NCI-H524 (cell line): ENCODE data around the gene VAMP2.

ENCODE experiments used
- DNase-seq, 2 experiments: peaks; one replicate each; lab custom pipeline; 2025; lab: John Stamatoyannopoulos, UW

Gene VAMP2

DNA sequence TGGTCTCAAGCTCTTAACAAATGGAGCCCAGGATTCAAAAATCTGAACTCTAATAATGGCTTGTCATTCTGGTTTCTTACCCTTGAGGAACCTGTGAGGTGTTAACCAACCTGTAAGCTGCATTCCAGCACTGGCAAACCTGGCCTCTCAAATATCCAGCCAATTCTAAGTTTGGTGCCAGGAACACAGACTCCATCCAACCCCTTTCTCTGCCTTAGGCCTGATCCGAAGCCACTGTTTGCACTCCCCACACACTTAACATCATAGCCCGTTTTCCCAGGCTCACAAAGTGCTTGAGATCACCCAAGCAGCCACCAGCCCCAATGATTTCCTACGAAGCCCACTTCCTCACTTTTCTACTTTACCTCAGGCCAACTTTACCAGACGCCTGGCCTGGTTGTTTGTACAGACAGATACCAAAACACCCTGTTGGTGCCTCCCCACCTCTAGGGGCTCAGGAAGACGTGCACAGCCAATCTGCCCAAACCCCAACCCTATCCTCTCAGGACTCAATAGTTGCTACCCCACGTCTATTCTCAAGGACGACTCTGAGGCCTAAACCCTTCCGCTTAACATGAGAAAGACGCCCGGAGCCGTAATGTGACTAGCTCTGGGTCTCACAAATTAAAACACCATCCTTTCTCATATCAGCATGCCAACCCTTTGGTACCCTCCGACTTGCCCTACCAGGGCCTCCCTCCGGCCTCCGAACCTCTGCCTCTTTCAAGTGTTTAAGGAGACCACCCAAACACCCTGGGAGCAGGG is 7.3 kb downstream of the VAMP2 start:
- DNase-seq = no peak

DNA sequence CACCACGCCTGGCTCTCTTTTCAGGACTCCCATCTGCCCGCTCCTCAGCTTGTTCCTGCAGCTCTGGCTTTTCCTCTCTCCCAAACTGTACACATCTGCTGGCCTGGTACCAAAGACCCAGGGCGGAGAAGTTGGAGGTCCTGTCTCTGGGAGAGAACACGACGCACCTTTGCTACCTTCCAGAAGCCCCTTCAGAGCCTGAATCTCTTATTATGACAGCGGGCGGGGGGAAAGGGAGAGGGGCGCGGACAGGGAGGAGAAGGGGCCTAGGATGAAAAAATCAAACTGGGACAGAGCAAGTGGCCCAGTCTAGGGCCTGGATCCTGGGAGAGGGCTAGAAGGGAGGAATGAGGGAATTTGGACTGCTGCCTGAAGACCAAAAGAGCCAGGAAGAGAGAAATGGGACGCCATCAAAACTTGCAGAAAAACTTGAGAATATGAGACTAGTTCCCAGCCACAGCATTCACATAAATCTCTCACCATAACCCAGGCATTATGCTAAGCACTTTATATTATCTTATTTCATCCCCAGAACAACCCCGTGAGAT is 8.1 kb downstream of the VAMP2 start:
- no peak for DNase-seq

DNA sequence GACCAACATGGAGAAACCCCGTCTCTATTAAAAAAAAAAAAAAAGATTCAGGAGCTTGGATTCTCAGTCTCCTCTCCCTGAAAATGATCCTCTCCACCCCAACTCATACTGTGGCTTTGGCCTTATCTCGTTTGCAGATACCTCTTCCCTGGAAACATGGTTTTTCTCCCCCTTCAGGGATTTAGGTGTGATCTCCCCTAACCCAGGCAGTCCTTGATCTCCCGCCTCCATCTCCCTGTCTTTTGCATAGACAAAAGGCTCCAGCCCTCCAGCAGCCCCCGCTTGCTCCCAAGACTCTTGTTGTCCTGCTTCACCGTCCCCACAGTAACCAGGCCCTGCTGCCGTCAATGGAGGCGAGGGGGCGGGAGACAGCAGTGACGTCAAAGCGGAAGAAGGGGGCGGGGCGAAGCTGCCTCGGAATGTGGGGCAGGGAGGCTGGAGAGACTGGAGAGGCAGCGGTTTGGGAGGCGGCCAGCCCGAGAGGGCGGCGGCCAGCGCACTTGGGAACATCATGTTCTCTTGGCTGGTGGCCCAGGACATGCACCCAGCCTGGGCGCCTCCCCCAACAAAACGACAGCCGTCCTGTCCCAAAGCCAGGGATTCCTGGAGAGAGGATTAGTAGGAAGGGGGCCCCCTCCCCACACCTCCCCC is 8.7 kb downstream of the VAMP2 start:
- DNase-seq = peak; percentile 66 to 82

DNA sequence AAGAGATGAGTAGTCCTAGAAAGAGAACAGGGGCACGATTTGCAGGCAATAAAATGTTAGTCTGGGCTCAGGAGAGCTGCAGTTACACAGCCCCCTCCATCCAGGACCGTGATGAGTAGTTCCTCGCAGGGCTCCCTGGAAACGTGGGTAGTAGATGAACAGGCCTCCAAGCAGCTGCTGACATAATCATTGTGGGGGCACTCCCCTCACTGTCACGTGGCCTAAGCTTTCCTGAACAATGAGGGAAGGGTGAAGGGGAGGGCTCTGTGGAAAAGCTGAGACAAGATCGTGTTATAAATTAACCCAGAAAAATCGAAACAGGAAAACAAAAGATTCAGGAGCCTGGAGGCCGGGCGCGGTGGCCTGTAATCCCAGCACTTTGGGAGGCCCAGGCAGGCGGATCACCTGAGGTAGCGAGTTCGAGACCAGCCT is 9.2 kb downstream of the VAMP2 start:
- DNase-seq = peak in 1 of 2 experiments; percentile 2

DNA sequence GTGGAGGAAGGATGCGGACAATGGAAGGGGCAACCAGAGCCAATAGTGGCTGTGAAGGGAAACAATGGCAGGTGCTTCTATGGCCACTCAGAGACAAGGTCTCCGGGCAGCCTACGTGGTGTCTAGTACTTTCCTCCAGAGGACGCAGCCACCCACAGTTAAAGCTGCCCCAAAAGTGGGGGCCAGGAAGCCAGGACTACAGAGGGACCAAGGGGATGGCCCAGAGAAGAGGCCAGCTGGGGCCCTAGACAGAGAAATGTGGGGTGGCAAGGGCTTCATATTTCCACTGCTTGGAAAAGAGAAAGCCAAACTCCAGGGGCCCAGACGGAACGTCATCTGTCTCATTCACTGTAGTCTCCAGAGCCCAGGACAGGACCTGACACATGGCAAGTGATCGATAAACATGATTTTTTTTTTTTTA is 9.7 kb downstream of the VAMP2 start:
- DNase-seq = no peak

DNA sequence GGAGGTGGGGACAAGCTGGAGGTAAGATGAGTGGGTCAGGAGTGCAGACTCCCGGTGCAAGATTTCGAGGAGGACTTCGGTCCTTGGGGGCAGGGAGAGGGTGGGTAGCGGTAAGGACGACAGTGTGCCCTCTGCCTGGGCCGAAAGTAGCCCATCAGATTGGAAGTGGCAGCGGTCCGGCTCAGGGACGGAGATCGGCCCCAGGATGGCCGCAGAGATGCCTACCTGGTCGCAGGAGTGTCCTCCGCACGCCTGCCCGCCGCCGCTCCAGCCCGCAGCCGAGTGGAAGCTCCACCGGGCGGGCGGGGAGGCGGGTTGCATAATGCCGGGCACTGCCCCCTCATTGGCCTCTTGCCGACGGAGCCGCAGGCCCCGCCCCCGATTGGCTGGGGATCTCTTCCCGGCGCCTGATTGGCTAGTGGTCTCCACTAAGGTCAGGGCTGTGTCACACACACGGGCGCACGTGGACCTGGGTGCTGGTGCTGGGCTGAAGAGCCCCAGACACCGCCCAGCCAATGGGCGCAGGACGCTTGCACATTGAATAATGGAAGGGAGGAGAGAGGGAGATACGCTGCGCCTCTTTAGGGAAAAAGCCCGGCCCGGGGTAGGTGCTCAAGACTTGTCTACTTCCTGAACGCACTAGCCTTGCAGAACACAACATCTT is 10.5 kb downstream of the VAMP2 start, which contains the start of gene PER1:
Gene PER1, minus strand, starts transcription at position 293 of the 664 bp plus-strand sequence. CDS start 1,698 bp downstream, outside the sequence.
- DNase-seq = peak in 1 of 2 experiments; percentile 80

DNA sequence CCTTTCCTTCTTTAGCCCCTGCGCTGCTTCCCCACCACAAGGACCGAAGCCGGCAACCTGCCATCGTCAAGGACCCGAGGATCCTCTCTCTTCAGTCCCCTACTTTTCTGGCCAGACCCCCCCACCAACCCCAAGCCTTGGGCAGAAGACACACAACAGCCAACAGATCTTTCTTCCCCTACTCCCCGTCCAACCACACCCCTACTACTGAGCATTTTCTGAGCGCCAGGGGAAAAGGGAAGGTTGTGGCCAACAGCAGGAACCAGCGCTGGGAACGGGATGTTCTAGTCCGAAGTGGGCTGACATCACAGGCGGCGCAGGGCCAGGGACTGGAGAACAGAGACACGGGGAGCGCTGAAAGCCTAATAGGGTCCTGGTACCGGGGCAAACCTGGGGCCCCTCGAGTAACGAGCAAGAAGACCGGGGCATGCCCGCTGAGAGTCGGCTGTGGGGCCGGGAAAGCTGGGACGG is 11.1 kb downstream of the VAMP2 start:
- DNase-seq = no peak

DNA sequence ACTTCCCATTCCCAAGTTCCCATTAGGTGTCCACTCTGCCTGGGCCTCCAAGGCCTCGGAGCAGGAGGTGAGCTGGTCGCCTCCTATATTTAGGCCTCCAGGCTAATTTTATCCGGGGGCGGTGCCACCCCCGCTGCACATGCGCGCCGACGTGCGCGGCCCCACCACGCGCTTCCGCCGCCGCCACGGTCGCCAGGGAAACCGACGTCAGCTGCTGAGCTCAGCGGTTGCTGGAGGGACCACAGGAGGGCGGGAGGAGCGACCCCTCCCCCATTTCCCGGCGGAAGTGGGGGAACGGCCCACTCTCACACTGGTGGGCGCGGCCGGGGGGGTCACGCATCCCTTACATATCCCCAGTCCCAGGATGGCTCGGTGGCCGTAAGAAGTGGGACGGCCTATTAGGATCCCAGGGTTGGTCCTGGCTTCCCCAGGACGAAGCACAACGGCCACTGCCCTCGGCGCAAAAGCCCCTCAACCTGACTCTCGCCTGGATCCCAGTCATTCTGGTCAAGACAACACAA is 11.6 kb downstream of the VAMP2 start:
- peak in 1 of 2 experiments; percentile 46 for DNase-seq

DNA sequence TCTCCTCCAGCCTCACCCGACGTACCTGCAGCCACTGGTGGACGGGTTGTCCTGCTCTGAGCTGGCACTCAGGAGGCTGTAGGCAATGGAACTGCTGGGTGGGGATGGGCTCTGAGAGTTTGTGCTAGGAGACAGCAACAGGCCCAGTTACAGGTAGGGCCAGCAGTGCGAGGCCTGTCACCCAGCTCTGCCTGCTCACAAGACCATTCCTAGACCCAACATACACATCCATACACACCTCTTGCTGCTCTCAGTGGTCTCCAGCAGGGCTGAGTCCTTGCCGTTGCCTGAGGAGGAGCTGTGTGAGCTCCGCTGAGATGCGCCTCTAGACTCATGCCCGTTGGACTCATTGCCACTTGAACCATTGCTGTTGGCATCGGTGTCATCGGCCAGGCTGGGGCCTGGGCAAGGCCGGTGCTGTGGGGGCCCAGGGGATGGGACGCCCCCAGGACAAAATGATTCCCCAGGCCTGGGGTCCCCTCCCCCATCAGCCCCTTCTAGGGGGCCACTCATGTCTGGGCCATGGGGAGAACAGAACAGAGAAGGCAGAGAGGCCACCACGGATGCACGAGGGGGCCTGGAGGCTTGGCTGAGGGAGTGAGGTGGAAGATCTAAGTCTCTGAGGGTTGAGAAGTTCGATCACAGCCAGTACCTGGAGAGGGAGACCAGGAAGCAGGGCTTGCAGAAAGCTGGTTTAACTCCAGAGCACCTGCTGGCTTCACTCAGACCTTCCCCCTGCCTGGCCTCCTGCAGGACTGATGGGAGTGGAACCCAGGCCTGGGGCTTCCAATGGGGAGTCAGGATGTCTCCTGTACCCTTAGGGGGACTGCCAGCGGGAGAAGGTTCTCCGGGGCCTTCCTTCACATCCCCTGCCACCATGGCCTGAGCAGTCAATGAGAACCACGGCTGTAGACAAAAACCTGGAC is 12.3 kb downstream of the VAMP2 start:
- no peak for DNase-seq

DNA sequence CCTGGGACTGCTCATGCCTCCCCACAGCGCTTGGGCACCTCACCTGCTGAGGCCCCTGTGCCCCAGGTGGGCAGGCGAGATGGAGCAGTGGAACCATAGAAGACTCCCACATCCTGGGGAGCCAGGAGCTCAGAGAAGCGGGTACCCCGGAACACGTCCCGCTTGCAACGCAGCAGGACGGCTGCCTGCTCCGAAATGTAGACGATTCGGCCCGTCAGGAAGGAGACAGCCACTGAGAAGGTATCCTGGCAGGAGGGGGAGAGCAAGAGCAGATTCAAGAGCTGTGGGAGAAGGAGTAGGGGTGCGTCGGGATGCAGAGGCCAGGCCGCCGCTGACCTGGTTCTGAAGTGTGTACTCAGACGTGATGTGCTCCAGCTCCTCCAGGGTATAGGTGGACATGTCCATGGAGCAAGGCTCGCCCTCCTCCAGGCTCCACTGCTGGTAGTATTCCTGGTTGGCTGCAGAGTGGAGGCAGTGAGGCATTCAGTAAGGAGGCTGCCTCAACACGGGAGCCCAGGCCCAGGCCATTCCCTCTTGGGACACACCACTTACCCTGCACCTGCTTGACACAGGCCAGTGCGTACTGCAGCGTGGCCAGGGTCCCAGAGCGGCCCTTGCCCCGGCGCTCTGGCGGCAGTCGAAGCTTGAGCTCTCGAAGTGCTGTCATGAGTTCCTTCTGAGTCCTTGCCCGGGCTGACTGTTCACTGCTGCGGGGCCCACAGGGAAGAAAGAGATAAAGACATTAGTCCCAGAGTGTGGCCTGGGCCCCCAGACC is 13.1 kb downstream of the VAMP2 start:
- DNase-seq = no peak

DNA sequence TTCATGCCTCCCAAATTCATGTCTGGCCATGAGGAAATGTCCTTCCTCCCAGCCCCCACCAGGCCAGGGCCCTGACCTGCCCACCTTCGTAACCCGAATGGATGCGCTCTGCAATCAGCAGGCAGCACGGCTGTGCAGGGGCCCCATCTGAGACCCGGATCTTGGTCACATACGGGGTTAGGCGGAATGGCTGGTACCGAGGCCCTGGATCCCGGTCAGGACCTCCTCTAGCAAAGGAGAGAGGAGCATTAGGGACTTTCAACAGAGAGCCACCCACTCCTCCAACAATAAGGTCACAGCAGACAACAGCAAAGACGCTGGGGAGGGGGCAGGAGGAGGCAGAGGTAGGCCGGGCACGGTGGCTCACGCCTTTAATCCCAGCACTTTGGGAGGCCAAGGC is 14.2 kb downstream of the VAMP2 start:
- no peak for DNase-seq

DNA sequence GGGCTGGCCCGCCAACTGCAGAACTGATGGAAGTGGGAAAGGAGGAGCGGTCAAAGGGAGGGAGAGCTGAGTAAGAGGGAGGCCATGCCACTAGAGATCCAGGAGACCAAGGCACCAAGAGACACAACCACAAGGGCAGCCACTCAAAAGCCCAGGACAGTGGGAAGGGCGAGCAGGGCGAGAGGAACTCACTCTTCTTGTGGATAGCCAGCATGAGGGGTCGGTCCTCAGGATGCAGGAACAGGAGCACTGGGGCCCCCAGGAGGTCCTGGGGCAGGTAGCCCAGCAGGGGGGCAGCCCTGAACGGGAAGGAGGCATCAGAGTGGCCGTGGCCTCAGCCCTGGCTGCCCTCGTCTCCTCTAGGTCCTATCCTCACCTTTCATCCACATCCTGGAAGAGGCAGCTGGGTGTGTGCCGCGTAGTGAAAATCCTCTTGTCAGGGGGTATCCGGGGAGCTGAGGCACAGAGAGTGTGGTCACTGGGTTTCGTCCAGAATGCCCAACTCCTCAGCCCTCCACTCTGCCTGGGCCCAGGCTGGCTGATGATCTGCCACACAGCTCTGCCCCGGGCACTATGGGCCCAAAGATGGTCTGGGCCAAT is 14.8 kb downstream of the VAMP2 start:
- no peak for DNase-seq

DNA sequence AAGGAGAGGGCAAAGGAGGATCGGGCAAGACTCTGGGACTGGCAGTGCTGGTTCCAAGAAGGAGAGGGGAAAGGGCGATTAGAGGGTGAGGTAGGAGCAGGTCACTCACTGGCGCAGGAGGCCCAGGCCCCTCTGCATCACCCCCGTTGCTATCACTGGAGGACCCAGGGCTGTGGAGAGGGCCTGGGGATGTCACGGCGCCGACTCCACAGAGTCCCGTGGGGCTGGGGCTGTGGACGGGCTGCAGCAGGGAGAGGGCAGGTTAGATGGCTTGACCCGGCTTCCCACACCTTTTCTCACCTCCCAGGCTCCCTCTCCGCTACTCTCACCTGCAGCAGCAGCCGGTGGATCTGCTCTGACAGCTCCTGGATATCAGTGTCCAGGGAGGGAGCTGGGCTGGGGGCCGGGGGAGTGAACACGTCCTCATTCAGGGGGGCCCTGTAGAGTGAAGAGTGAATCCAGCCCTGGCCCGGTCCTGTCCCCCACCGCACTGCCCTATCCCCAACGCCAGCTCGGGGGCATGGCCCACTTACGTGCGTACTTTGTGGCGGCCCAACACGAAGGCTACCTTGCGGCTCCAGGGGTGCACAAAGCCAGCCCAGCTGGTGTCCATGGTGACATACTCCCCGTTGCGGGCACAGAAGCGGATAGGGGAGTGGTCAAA is 15.5 kb downstream of the VAMP2 start:
- DNase-seq = no peak

DNA sequence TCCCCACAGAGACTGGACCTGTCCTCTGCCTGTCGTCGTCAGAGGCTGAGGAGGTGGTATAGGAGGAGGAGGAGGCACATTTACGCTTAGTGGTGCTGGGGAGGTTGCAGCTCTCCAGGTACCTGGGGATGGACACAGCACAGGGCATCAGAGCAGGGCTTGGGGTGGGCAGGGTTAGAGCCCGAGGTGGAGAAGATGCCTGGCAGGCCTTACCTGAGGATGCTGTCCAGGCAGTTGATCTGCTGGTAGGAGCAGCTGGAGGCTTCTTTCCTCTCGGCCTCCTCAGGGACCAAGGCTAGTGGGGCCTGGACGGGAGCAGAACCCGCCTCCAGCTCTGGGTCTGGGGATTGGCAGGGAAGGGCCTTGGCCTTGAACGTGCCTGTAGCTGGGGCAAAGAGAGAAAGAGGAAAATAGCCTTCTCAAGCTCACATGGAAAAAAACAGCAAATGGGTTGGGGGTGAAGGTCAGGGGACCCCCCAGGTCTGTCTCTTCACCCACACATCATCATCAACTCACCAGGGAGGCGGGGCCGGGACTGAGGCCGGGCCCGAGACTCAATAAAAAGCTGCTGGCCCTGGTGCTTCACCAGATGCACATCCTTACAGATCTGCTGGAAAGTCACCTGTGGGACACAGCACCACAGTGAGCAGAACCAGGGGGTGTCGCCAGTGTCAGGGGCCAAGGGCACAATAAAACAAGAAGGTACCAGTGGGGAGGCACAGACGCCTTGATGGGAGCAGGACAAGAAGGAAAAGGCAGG is 16.2 kb downstream of the VAMP2 start:
- DNase-seq = no peak

DNA sequence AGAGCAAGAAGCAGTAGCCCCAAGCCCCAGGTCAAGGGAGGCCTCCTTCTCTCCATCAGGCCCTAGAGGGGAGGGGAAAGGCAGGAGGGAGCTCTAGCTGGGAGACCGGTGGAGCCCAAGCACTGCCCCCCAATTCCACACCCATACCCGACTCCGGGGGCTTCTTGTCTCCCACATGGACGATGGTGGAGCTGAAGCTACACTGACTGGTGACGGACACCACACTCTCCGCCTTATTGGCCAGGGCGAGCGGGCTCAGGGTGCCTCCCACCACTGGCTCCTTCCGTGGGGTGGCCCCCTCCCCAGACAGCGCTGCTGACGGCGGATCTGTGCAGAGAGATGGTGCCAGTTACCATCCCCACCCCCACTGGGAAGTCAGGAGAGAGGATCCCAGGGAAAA is 16.9 kb downstream of the VAMP2 start:
- no peak for DNase-seq

DNA sequence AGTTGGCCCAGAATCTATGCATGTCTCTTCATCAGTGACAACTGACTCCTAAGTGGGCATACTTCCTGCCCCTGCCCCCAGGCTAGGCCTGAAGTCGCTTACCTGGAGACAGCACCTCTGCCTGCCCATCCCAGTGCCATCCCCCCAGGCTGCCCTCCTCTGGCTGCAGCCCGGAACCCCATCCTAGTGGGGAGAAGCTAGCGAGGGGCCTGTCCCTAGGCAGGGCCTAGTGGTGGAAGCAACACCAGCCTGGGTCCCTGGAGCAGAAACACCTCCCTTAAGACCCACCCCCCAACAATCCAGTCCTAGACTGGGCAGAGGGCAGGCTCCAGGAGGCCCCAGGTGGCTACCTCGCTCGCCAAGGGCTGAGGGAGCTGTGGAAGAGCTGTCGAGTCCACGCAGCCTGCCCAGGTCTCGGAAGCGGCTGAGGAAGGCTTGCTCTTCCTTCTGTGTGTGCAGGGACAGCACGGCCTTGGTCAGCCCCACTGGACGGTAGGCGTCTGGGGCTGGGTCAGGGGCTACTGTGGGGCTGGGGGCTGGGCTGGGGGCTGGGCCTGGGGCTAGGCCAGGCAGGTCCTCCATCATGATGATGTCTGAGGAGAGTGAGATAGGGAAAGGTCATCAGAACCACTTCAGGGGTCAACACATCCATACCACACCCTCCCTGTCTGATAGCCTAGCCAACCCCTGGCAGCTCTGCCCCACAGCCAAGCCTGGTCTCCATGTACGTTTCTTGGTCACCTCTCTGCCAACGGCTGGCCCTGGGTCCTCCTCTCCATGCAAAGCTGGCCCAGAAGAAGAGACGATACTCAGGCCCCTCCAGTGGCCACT is 18.1 kb downstream of the VAMP2 start:
- no peak for DNase-seq

DNA sequence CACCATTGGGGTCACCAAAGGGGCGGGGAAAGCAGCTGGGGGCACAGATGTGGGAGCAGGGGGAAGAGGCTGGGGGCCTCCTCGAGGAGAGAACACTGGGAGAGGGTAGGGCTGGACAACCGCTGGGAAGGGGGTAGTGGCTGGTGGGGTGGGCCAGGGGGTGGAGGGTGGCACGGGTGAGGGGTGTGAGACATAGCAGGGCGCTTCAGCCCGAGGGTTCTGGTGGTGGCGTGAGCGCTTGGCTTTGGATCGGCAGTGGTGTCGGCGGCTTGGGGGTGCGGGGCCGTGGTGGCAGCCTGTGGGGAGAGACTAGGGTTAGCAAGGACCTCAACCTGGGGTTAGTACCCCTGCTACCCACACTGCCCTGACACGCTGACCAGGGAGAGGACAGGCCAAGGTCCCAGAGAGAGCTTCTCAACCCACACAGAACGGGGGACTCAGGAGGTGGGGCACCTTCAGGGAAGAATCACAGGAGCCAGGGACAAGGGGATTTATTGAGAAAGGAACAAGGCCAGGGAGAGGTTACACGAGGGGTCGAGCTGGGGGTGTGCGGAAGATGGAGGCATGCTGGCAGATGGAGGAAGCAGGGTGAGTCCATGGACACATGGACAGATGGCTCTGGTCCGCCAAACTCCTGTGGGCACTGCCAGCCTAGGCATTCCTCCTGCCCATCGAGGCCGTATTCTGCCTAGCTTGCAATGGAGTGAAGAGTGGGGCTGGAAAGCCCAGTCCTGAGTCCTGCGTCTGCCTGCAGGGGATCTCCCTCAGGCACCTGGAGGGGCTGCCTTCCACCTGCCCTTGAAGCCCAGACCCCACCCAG is 19.0 kb downstream of the VAMP2 start:
- DNase-seq = no peak
